Mucosa of stomach (tissue), 1 donor: Measurements from ENCODE around the gene KLHDC3.

Experiments used
- H3K27me3 ChIP-seq: one replicate; pipeline ENCODE4 v1.7.0; 2013; ENCODE audit warnings: mild to moderate bottlenecking, low read length; ENCODE audit not compliant: control insufficient read depth, insufficient read depth
- H3K36me3 ChIP-seq: one replicate; pipeline ENCODE4 v1.7.0; 2013; ENCODE audit warnings: low read length; ENCODE audit not compliant: control insufficient read depth, insufficient read depth
- H3K4me1 ChIP-seq: one replicate; pipeline ENCODE4 v1.7.0; 2013; ENCODE audit warnings: mild to moderate bottlenecking, low read length; ENCODE audit not compliant: control insufficient read depth, insufficient read depth
- H3K4me3 ChIP-seq: one replicate; pipeline ENCODE4 v1.7.0; 2013; ENCODE audit warnings: low read length
- H3K9ac ChIP-seq: one replicate; pipeline ENCODE4 v1.7.0; 2013; ENCODE audit warnings: mild to moderate bottlenecking, low read length, moderate library complexity
- H3K9me3 ChIP-seq: one replicate; pipeline ENCODE4 v1.7.0; 2013; ENCODE audit warnings: mild to moderate bottlenecking, low read length, moderate library complexity; ENCODE audit not compliant: control insufficient read depth
- donor health status: Pancreatic carcinoma.

The KLHDC3 gene, protein sequence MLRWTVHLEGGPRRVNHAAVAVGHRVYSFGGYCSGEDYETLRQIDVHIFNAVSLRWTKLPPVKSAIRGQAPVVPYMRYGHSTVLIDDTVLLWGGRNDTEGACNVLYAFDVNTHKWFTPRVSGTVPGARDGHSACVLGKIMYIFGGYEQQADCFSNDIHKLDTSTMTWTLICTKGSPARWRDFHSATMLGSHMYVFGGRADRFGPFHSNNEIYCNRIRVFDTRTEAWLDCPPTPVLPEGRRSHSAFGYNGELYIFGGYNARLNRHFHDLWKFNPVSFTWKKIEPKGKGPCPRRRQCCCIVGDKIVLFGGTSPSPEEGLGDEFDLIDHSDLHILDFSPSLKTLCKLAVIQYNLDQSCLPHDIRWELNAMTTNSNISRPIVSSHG

DNA sequence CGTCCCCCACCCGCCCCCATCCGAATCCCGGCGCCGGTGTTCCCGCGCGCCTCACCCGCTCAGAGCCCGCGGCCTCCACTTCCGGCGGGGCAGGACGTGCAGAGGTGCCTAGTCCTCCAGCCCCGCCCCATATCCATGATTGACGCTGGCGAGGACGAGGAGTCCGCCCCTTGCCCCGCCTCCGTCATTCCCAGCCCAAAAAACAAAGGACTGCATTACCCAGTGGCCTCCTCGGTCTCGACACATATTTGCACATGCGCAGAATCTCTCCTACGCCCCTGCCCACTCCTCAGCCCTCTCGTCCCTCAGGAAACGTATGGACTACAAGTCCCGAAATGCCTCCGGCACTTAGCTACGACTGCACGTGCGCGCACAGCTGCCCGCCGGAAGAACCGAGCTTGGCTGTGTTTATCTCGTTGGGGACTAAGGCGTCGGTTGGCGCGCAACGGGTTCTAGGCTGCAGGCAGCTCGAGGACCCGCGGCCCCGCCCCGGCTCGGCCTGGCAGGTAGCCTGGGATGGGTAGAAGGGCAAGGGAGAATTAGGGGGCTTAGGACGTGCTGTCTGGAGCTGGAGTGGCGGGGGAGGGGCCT is at the start of gene KLHDC3, which contains the start of gene MEA1:
KLHDC3 (plus strand) TSS at position 407 of the 591 bp plus-strand sequence. CDS start 2,944 bp downstream, outside the sequence.
MEA1 (minus strand) TSS at position 104 of the 591 bp plus-strand sequence. CDS start 133 bp downstream, outside the sequence.
- peaks cover 21% of the 10 kb centered on the region for H3K36me3 ChIP-seq
- H3K9ac ChIP-seq: peak within 1 kb of the TSS; percentile 73
- no peaks in the 10 kb centered on the region for H3K27me3 ChIP-seq
- H3K9me3 ChIP-seq: no peaks in the 10 kb centered on the region
- peaks cover 36% of the 10 kb centered on the region for H3K4me1 ChIP-seq
- peak within 1 kb of the TSS; percentile 72 for H3K4me3 ChIP-seq

- no peak overlapping the region for H3K9ac ChIP-seq
- no peak overlapping the region for H3K4me3 ChIP-seq
- H3K36me3 ChIP-seq: peaks cover 18% of the 10 kb centered on the region
- no peaks in the 10 kb centered on the region for H3K9me3 ChIP-seq
- peaks cover 5% of the 10 kb centered on the region for H3K4me1 ChIP-seq
- no peaks in the 10 kb centered on the region for H3K27me3 ChIP-seq
Observed at GRCh38 chr6:42966571-42966970, 47.5 kb upstream of the KLHDC3 start.

- peaks cover 5% of the 10 kb centered on the region for H3K4me1 ChIP-seq
- no peaks in the 10 kb centered on the region for H3K9me3 ChIP-seq
- no peak overlapping the region for H3K4me3 ChIP-seq
- H3K36me3 ChIP-seq: peaks cover 18% of the 10 kb centered on the region
- H3K27me3 ChIP-seq: no peaks in the 10 kb centered on the region
- no peak overlapping the region for H3K9ac ChIP-seq
Observed at GRCh38 chr6:42967228-42967627, 46.8 kb upstream of the KLHDC3 start.

- H3K9me3 ChIP-seq: no peaks in the 10 kb centered on the region
- H3K4me1 ChIP-seq: peaks cover 5% of the 10 kb centered on the region
- peaks cover 18% of the 10 kb centered on the region for H3K36me3 ChIP-seq
- no peak overlapping the region for H3K4me3 ChIP-seq
- H3K9ac ChIP-seq: no peak overlapping the region
- H3K27me3 ChIP-seq: no peaks in the 10 kb centered on the region
Observed at GRCh38 chr6:42968126-42968701, 45.8 kb upstream of the KLHDC3 start.

DNA sequence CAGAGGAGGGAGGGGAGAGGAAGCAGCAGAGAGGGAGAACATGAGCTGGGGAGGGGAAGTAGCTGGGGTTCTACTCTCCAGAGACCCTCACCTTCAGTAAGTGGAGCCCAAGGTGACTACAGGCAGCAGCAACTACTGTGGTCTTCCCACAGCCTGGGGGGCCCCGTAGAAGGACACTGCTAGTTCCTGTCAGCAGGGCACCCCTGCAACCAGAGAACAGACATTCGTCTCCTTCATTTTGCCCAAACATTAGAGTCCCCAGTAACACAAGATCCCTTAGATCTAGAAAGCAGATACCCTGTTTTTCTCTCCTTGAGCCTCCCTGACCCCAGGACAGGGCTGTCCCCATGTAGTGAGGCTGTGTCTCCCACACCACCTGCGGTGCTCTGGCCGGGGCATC is 45.3 kb upstream of the KLHDC3 start:
- no peak overlapping the region for H3K9ac ChIP-seq
- H3K36me3 ChIP-seq: peaks cover 18% of the 10 kb centered on the region

GRCh38 chr6:42969431-42969830 is 44.6 kb upstream of the KLHDC3 start:
- peaks cover 5% of the 10 kb centered on the region for H3K4me1 ChIP-seq
- no peak overlapping the region for H3K9ac ChIP-seq
- no peaks in the 10 kb centered on the region for H3K27me3 ChIP-seq
- H3K4me3 ChIP-seq: no peak overlapping the region
- peaks cover 18% of the 10 kb centered on the region for H3K36me3 ChIP-seq
- H3K9me3 ChIP-seq: no peaks in the 10 kb centered on the region

More for the DNA sequence above, 45.3 kb upstream of the KLHDC3 start:
- no peaks in the 10 kb centered on the region for H3K27me3 ChIP-seq
- no peak overlapping the region for H3K4me3 ChIP-seq
- peaks cover 5% of the 10 kb centered on the region for H3K4me1 ChIP-seq
- H3K9me3 ChIP-seq: no peaks in the 10 kb centered on the region

GRCh38 chr6:42969934-42970333 is 44.1 kb upstream of the KLHDC3 start:
- H3K27me3 ChIP-seq: no peaks in the 10 kb centered on the region
- peaks cover 14% of the 10 kb centered on the region for H3K36me3 ChIP-seq
- H3K9ac ChIP-seq: no peak overlapping the region
- peaks cover 5% of the 10 kb centered on the region for H3K4me1 ChIP-seq
- no peak overlapping the region for H3K4me3 ChIP-seq
- no peaks in the 10 kb centered on the region for H3K9me3 ChIP-seq

- H3K9ac ChIP-seq: peak overlapping the region; percentile 34
- no peaks in the 10 kb centered on the region for H3K9me3 ChIP-seq
- peaks cover 5% of the 10 kb centered on the region for H3K4me1 ChIP-seq
- no peaks in the 10 kb centered on the region for H3K27me3 ChIP-seq
- H3K36me3 ChIP-seq: peaks cover 4% of the 10 kb centered on the region
- no peak overlapping the region for H3K4me3 ChIP-seq
Observed at GRCh38 chr6:42970871-42971612, 43.0 kb upstream of the KLHDC3 start.

DNA sequence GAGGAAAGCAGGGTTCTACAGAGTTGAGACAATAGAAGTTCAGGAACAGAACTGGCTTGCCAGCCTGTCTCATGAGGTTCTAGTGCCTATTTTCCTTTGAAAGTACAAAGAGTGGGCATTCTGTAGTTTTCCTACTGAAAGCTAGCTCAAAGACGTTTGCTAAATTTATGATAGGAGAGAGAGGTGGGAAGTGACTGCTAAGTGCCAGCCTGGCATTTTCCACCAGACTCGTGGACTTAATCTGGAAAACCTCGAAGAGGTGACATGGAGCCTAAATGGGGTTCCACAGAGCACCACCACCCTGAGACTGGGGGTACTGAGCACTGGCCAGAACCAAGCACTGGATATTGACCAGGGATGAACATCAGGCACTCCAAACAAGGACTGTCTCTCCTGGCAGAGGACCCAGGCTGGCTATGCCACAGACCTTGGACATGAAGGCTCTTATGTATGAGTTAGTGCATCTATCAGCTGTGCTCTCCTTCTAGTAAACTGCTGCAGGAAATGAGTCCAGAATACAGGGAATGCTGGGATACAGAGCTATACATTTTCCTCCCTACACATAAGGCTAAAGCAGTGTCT is 42.2 kb upstream of the KLHDC3 start:
- Histone ChIP-seq H3K36me3 (no peaks in the 10 kb centered on the region), H3K4me3 (no peak overlapping the region), H3K27me3 (no peaks in the 10 kb centered on the region), H3K9ac (no peak overlapping the region), H3K9me3 (no peaks in the 10 kb centered on the region), H3K4me1 (peaks cover 6% of the 10 kb centered on the region)

- Histone ChIP-seq H3K27me3 (no peaks in the 10 kb centered on the region), H3K36me3 (no peaks in the 10 kb centered on the region), H3K9ac (no peak overlapping the region), H3K9me3 (no peaks in the 10 kb centered on the region), H3K4me3 (no peak overlapping the region), H3K4me1 (peaks cover 21% of the 10 kb centered on the region)
Observed at GRCh38 chr6:42973926-42974325, 40.1 kb upstream of the KLHDC3 start.

DNA sequence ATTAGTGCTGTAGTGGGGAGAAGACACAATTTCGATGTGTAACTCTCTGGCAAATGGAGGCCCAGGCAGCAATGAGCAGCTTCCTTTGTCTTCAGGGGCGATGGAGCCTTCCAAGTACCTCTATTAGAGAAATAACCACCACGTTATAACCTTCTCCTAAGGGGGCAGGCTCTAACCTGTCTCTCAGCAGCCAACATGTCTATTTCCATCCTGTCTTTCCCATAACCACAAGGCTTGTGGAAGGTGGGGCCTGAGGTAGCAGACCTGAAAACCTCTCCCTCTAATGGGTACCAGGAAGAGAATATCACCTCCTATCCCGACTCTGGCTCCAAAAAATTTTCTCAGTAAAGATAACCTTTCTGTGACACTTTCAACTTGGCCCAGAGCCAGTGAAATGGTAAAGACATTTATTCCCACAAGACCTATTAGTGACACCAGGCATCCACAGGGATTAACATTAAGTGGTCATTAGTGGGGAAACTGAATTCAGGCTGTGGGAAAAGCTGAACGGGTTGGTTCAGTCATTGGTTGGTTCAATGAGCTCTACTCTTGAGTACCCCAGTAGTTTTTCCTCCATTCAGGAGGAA is 39.0 kb upstream of the KLHDC3 start:
- no peak overlapping the region for H3K4me3 ChIP-seq
- H3K9ac ChIP-seq: no peak overlapping the region
- no peaks in the 10 kb centered on the region for H3K36me3 ChIP-seq
- no peaks in the 10 kb centered on the region for H3K27me3 ChIP-seq
- peaks cover 29% of the 10 kb centered on the region for H3K4me1 ChIP-seq
- no peaks in the 10 kb centered on the region for H3K9me3 ChIP-seq
